NCI-H748 treated with DMSO at 0.1 percent for 48 hours (cell line): Measurements from ENCODE around the gene FAM227B.
"Not testable (repeated sequence)": the region's sequence is repeated elsewhere in the genome, so short reads cannot be mapped to it uniquely, and the experiment has no call there.

Source experiments
- DNase-seq: peaks from one replicate; lab custom pipeline; 2025; lab: John Stamatoyannopoulos, UW

FAM227B gene

GRCh38 chr15:49492830-49493229 lies 127.8 kb downstream of the FAM227B start:
- DNase-seq, result no peak

DNA sequence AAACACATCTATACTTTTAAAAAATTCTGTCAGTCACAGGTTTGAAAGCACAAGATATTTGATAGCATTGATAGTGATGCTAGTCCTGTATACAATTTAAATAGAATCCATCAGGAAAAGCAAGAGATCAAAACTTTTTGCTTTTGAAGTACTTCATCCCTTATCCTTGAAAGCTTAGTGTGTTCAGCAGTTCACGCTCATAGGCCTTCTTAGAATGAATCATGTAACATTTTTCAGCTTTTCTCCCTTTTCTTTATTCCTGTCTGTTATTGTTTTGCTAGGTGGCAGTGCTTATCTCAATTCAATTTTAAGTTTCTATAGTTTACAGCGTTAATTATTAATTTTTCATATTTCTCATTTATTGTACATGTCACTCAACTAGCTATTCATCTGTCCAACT lies 128.5 kb downstream of the FAM227B start:
- DNase-seq, result no peak

GRCh38 chr15:49490966-49491365 lies 129.7 kb downstream of the FAM227B start:
- DNase-seq, result no peak

DNA sequence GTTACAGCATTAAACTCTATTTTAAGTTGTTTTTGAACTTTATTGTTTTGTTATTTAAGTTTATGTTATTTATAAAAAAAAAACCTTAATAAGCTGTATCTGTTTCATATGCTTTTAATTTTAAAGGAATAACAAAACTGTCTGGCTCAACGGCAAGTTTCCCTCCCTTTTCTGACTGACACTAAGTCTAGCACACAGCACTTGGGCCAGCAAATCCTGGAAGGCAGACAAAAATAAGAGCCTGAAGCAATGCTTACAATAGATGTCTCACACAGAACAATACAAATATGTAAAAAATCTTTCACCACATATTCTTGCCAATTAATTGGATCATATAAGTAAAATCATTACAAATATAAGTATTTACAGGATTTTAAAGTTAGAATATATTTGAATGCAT lies 135.2 kb downstream of the FAM227B start:
- not testable (repeated sequence) for DNase-seq

DNA sequence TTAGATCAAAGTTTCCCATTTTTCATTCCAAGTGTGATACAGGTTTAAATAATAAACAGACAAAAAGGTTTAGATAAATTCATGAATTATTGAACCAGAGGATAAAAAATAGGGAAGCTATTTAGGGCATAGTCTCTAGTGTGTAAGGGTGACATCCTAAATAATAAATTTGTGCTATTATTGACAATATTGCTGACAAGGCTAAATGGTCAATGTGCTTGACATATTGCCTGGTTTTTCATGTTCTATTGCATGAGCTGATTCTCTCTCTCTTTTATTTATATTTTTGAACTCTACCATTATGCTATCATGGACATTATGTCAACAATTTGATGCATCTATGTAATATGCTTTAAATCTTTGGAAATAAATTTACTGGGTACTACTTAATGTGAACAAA lies 141.6 kb downstream of the FAM227B start:
- DNase-seq, result not testable (repeated sequence)

- not testable (repeated sequence) for DNase-seq
Measured at GRCh38 chr15:49478021-49478420, 142.6 kb downstream of the FAM227B start.

DNA sequence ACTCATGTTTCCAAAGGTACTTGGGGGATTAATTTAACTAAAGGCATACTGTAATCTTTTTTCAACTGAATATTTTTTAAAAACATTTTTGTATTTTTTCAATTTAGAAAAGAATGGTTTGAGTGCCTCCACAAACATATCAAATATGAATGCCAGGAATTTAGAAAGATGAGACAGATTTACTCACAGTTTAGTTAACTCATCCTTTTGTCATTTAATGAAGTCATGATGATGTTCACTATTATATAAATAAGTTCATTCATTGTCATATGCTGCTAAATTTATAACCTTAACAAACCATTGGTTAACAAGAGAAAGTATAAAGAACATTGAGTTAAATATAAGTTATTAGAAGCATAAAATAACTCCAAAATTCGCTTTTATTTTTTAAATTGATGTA lies 147.6 kb downstream of the FAM227B start:
- no peak for DNase-seq

DNA sequence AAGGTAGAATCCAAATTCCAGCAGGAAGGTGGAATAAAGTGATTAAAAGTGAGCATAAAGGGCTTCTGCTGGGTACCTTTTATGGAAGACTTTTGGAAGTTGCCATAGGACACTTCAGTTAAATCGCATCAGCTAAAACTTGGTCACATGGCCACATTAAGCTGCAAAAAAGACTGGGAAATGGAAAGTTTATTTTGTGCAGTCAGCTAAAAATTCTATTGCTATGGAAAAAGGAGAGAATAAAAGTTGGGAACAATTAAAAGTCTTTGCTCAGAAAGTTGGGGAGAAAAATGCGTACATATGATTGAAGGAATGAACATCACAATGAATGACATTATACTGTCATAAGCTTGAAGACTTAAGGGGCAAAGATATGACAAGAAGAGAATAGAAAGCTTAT lies 148.3 kb downstream of the FAM227B start:
- DNase-seq, result no peak

DNA sequence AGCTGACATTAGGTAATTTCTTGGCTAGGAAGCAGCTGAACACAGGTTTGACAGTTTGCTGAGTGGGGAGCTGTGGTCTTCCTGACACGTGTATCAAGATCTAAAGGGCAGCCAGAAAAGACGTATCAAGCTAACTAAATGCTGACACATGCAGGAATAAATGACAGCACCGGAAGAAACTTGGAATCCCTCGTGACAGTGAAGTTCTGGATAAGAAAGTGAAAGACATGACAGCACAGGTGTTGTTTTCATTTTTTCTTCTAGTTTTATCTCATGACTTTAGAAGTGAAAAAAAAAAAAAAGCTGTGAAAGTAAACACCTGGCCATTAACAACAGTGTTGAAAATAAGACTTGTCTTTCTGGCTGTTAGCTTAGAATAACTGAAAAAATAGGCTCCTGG lies 148.9 kb downstream of the FAM227B start:
- no peak for DNase-seq

DNA sequence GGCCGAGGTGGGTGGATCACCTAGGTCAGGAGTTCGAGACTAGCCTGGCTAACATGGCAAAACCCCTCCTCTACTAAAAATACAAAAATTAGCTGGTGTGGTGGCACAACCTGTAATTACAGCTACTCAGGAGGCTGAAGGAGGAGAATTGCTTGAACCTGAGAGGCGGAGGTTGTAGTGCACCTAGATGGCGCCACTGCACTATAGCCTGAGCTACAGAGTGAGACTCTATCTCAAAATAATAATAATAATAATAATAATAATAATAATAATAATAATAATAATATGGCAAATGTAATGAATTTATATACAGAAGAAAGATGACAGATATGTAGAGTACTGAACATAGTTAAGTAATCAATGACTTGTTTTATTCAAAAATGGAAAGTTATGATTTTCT lies 149.4 kb downstream of the FAM227B start:
- not testable (repeated sequence) for DNase-seq

GRCh38 chr15:49468481-49468839 lies 152.2 kb downstream of the FAM227B start:
- DNase-seq, result no peak

- DNase-seq, result no peak
Measured at GRCh38 chr15:49467746-49468480, 152.7 kb downstream of the FAM227B start.

DNA sequence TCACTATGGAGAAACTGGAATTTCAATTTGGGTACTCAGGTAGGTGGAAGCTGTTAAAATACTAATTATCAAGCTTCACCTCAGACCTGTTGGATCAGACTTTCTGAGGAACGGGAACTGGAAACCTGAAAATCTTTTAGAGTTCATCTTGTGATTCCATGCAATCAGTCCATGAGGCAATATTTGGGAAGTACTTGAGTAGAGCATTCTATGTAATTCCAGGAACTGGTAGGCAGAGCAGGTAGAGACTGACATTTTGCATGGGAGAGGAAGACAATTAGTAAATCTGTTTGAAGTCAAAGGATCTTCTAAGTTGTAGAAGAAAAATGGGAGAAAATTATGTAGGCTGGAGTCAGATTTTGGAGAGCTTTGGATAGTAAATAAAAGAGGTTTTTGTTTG lies 154.5 kb downstream of the FAM227B start:
- DNase-seq, result no peak

DNA sequence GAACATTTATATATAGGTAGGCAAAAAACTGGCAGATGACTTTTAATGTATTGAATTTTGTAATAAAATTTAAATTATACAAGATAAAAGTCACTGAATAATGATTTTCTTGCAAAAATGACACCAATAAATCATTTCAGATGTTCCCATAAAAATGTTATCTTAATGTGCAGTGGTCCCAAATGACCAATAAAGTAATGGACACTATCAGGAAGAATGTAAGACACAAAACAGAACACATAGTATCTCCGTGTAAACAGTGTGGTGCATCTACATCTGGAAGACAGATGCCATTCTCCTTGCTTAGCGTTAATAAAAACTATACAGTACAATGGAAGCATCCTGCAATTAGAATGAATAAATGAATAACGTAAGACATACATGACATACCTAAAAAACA lies 156.1 kb downstream of the FAM227B start:
- DNase-seq, result no peak

- no peak for DNase-seq
Measured at GRCh38 chr15:49462232-49462844, 158.3 kb downstream of the FAM227B start.

GRCh38 chr15:49460411-49460941 lies 160.1 kb downstream of the FAM227B start:
- no peak for DNase-seq

GRCh38 chr15:49458145-49458544 lies 162.5 kb downstream of the FAM227B start:
- no peak for DNase-seq

GRCh38 chr15:49456166-49456565 lies 164.5 kb downstream of the FAM227B start:
- no peak for DNase-seq

DNA sequence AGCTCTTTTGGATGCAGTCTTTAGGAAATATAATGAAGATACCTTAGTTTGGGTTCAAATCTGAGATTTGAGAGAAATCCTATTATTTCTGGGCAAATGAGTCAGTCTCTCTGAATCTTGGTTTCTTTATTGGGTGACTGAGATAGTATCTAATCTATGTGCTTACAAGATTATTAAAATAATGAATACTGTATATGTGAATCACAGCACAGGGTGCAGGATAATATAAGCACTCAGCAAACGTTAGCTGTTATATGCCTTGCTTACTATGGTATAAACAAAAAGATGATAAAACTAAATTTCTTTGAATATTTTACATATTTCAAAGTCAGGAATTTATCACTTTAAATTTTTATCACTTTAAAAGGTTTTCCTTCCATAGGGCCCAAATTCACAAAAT lies 168.0 kb downstream of the FAM227B start:
- DNase-seq, result no peak

DNA sequence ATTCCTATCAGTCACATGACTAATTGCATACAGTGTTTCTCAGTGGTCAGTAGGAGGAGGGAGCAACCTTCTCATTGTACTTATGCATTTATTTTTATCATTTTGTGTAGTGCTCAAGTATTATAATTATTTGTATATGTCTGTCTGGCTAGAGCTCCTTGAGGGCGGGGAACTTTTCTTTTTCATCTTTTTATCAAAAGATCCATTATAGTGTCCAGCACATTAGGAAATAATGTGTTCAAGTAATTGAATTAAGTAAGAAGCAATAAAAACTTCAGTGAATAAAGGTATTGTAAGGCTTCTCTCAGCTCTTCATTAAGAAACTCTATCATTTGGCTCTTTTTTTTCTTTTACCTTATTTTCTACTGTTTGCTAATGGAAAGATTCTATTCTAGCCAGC lies 178.8 kb downstream of the FAM227B start:
- DNase-seq, result no peak

- no peak for DNase-seq
Measured at GRCh38 chr15:49441356-49441755, 179.3 kb downstream of the FAM227B start.

DNA sequence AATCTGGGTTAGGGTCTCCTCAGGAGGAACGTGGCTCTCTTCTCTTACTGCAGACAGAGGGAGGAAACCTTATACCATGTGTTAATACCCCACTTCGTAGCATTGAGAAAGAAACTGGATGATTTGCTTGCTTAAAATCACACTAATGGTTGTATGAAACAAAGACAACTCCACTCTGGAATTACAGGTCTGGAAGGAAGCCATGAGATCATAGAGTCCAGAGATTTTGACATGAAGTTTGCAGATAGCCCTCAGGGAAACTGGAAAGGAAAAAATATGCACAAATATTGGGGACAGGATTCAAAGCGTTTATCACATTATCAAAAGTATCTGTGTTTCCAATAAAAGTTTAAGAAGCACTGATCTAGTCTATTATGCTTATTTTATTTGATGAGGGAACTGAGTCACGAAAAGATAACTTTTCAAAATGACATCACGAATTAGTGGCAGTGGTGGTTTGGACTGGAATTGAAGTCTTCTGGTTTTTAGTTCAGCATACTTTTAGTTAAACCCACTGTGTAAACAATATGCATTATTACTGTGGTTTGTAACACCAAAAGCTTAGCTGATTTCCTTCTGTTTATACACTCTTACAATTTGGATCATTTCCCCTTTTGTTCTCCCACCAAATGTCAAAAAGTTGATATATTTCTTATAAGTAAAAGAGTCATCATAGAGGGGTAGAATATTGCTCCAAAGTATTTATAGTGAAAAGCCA lies 180.8 kb downstream of the FAM227B start:
- no peak for DNase-seq
